Uterus (tissue), 2 donors: ENCODE data around the gene FAF1.

ENCODE experiments used
- CTCF ChIP-seq, 4 experiments: fragments of 200-600 bp in 2 of 4; fragments of 450-650 bp in 2 of 4; sonication (generic) in 2 of 4; IDR thresholded peaks; one replicate each; pipeline ENCODE4 v1.5.1; 2016 to 2019; ENCODE audit warnings: antibody characterized with exemption in 4 of 4, mild to moderate bottlenecking in 2 of 4, moderate library complexity in 1 of 4
- POLR2A ChIP-seq, 2 donors: fragments of 450-650 bp; IDR thresholded peaks; one replicate each; pipeline ENCODE4 v1.6.1; 2016; ENCODE audit warnings: antibody characterized with exemption in 2 of 2, mild to moderate bottlenecking in 1 of 2, moderate library complexity in 1 of 2

DNA sequence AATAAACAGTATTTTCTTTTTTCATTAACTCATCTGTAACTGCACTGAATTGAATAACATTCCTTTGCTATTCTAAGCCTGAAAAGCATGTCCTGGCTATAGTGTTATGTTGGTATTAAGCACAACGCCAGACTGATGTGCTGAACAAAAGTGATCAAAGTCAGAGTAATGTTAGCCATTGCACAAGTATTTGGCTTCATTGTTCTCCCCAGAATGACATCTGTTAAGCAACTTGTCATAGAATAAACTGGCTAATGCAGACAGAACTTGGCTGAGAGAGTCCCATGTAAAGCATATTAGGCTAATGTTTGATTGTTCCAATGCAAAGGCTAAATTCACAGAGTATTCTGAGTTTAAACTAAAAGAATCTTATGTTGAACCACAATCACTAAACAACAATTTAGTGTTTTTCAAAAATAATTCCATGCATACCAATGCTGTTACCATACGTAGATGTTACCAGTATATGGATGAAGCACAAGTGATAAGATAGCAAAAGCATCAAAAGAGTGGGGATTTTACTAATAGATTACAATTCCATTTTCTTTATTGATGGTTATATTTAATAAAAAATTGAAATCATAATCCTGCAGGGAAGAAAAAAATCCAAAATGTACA lies 301.5 kb downstream of the FAF1 start:
- TF ChIP-seq CTCF (IDR thresholded peaks at IDR 0.05) (no peak), POLR2A (IDR thresholded peaks at IDR 0.05) (no peak)
